ACC112 (cell line): ENCODE results near the gene OARD1.

Experiments used
- H2AFZ ChIP-seq: fragments of 200-600 bp; sonication (generic); one replicate; pipeline ENCODE4 v1.6.0; 2017; ENCODE audit warnings: antibody characterized with exemption, low read length; ENCODE audit not compliant: unreplicated experiment
- H3K27ac ChIP-seq: fragments of 200-600 bp; sonication (generic); 2 replicates; pipeline ENCODE4 v1.5.1; 2014; ENCODE audit warnings: low read depth, mild to moderate bottlenecking, antibody characterized with exemption, low read length, moderate library complexity
- H3K27me3 ChIP-seq: fragments of 200-600 bp; sonication (generic); 2 replicates; pipeline ENCODE4 v1.6.1; 2014; ENCODE audit warnings: mild to moderate bottlenecking, antibody characterized with exemption, low read length, moderate library complexity, mixed read lengths; ENCODE audit not compliant: insufficient read depth
- H3K36me3 ChIP-seq: fragments of 200-600 bp; sonication (generic); 2 replicates; pipeline ENCODE4 v1.6.1; 2016; ENCODE audit warnings: mild to moderate bottlenecking, antibody characterized with exemption, low read length, moderate library complexity, mixed read lengths; ENCODE audit not compliant: insufficient read depth
- H3K4me1 ChIP-seq: fragments of 200-600 bp; sonication (generic); one replicate; pipeline ENCODE4 v1.6.1; 2016; ENCODE audit warnings: low read length, mixed read lengths; ENCODE audit not compliant: insufficient read depth, unreplicated experiment, control insufficient read depth
- H3K4me3 ChIP-seq: fragments of 200-600 bp; sonication (generic); 2 replicates; pipeline ENCODE4 v1.5.1; 2014; ENCODE audit warnings: mild to moderate bottlenecking, low read depth, low read length
- H3K79me2 ChIP-seq: fragments of 200-600 bp; sonication (generic); one replicate; pipeline ENCODE4 v1.6.0; 2016; ENCODE audit warnings: low read length; ENCODE audit not compliant: control insufficient read depth, unreplicated experiment, insufficient read depth

Gene OARD1

DNA sequence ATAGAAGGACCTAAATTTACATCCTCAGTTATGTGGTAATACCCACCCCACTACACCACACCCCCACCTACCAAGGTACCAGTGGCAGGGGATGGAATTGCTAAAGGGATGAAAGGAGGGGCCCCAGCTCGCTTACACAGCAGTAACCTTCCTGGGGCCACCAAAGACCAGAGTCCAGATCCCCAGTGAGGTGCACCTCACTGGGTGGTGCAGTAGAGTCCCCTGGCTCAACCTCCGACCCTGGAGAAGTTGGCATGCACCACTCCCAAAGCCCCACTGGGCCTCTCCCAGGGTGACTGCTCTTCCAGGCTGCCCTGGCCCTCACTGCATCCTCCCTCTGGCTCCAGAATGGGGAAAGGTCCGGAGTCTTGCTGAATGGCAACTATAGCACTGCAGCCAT lies 34.0 kb downstream of the OARD1 start:
- Histone ChIP-seq H3K4me3 (no peak overlapping the region), H3K36me3 (no peaks in the 10 kb centered on the region), H3K4me1 (peaks cover 10% of the 10 kb centered on the region), H3K27ac (no peak overlapping the region), H3K27me3 (peaks cover 21% of the 10 kb centered on the region), H2AFZ (no peak overlapping the region), H3K79me2 (no peaks in the 10 kb centered on the region)

DNA sequence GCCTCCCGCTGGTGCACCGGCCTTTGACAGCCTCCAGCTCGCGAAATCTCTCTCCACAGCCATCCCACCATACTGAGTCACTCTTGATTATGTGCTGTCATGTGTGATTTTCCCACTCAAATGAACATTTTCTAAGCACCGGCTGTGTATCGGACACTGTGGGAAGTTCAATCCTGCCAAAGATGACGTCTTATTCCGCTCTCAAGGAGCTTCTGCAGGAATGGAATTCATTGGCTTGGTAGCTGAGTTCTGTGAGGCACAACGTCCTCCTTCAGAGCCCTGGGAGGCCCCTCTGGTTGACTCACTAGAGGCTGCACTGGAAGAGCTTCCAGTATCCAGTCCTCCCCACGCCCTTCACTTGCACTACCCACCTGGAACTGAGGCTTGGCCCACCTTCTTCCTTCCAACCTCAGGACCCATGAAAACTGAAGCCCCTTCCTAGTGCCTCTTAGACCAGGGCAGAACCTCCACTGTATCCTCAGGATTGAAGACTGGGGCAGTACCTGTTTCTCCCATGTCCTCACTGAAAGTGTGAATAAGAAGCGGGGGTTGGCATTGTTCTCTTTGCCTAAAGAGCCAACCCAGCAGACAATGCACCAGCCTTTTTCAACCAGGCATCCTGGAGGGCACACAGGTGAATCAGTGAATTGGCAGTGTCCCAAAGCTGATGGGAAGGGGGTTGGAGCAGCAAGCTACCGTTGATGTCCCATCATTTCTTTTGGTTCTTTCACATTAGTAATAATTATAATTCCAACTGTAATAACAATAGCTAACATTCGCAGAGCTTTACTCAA lies 34.9 kb downstream of the OARD1 start:
- H3K4me3 ChIP-seq = no peak overlapping the region
- H3K36me3 ChIP-seq = no peaks in the 10 kb centered on the region
- H3K27me3 ChIP-seq = peaks cover 21% of the 10 kb centered on the region
- no peak overlapping the region for H3K27ac ChIP-seq
- H3K79me2 ChIP-seq = no peaks in the 10 kb centered on the region
- no peak overlapping the region for H2AFZ ChIP-seq
- peaks cover 10% of the 10 kb centered on the region for H3K4me1 ChIP-seq

DNA sequence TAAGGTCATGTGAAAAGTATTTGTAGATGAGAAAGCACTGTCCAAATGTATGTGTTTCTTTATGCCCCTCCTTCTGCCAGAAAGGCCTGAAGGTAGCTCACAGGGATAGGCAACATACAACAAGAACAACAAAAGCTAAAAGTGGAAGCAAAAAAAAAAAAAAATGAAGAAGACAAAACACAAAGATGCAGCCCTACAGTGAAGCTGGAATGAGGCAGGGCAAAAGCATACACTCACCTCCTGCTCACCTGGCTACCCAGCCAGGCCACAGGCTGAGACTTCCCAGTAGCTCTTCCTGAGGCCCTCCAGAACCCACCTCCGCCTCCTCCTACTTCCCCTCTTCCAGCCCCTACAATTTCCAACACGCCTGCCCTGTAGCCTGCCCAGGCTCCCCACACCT lies 35.6 kb downstream of the OARD1 start:
- Histone ChIP-seq H3K4me3 (no peak overlapping the region), H3K36me3 (no peaks in the 10 kb centered on the region), H3K4me1 (peaks cover 10% of the 10 kb centered on the region), H2AFZ (no peak overlapping the region), H3K27me3 (peaks cover 21% of the 10 kb centered on the region), H3K79me2 (no peaks in the 10 kb centered on the region), H3K27ac (no peak overlapping the region)

DNA sequence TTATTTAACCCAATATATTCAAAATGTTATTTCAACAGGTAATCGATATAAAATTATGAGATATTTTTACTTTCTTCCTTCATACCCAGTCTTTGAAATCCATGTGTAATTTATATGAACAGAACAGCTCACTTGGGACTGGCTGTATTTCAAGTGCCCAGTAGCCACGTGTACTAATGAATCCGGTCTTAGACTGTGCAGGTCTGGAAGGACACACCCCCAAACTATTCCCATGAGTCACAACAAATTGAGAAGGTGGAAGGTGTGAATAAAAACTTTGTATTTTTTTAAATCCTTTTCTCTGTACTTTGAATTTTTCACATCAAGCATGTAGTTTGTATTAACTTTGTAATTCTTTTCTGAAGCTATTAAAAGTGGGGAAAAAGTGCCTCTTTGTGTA lies 36.0 kb downstream of the OARD1 start:
- Histone ChIP-seq H2AFZ (no peak overlapping the region), H3K4me3 (no peak overlapping the region), H3K36me3 (no peaks in the 10 kb centered on the region), H3K27ac (no peak overlapping the region), H3K27me3 (peaks cover 21% of the 10 kb centered on the region), H3K79me2 (no peaks in the 10 kb centered on the region), H3K4me1 (peaks cover 10% of the 10 kb centered on the region)

GRCh38 chr6:41033776-41034175 lies 38.4 kb downstream of the OARD1 start:
- no peak overlapping the region for H3K27ac ChIP-seq
- H3K4me3 ChIP-seq = no peak overlapping the region
- H3K4me1 ChIP-seq = peaks cover 1% of the 10 kb centered on the region
- no peaks in the 10 kb centered on the region for H3K36me3 ChIP-seq
- no peaks in the 10 kb centered on the region for H3K79me2 ChIP-seq
- no peak overlapping the region for H2AFZ ChIP-seq
- H3K27me3 ChIP-seq = peaks cover 21% of the 10 kb centered on the region

GRCh38 chr6:41032830-41033229 lies 39.3 kb downstream of the OARD1 start:
- Histone ChIP-seq H3K4me3 (no peak overlapping the region), H2AFZ (no peak overlapping the region), H3K79me2 (no peaks in the 10 kb centered on the region), H3K27me3 (peaks cover 13% of the 10 kb centered on the region), H3K4me1 (peaks cover 6% of the 10 kb centered on the region), H3K36me3 (no peaks in the 10 kb centered on the region), H3K27ac (no peak overlapping the region)

- H3K4me1 ChIP-seq = peaks cover 10% of the 10 kb centered on the region
- no peaks in the 10 kb centered on the region for H3K79me2 ChIP-seq
- peak overlapping the region; percentile 73 for H3K4me3 ChIP-seq
- H2AFZ ChIP-seq = peak overlapping the region; percentile 82
- H3K27me3 ChIP-seq = no peaks in the 10 kb centered on the region
- H3K36me3 ChIP-seq = no peaks in the 10 kb centered on the region
- no peak overlapping the region for H3K27ac ChIP-seq
Measured at GRCh38 chr6:41028561-41029412, 43.4 kb downstream of the OARD1 start.

DNA sequence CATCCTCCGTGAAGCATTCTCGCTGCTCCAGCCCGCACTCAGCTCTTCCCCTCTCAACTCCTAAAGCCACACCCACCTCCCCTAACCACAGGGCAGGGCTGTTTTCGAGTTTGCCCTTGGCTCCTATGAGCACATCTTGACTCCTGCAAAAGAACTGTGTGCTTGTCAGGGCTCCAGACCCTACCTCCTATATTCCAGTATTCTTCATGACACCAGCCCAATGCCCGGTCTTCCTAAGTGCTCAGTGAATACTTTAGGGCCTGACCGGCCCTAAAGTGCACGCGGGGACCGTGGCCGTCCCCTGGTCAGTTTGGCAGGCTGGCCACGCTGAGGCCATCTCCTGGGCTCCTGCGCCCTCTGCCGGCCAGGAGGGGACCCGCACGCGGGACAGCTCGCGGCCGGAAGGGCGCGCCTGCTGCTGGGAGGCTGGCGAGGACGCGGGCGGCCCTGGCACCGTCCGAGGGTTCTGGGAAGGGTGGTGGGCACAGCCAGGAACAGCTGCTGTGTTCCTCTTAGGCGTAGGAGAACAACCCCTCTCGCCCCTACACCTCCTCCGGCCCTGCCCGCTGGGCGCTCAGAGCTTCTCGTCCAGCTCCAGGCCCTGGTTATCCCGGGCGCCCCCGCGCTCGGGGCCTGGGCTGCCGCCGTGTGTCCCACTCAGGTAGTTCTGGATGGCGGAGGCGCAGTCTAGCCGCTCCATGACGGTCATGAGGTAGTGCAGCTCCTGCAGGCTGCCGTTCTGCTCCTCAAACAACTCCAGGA lies 44.2 kb downstream of the OARD1 start:
- no peaks in the 10 kb centered on the region for H3K27me3 ChIP-seq
- H3K4me3 ChIP-seq = peak overlapping the region; percentile 73
- peaks cover 10% of the 10 kb centered on the region for H3K4me1 ChIP-seq
- H3K79me2 ChIP-seq = no peaks in the 10 kb centered on the region
- H3K36me3 ChIP-seq = no peaks in the 10 kb centered on the region
- peak overlapping the region; percentile 82 for H2AFZ ChIP-seq
- H3K27ac ChIP-seq = no peak overlapping the region

GRCh38 chr6:41027241-41027640 lies 44.9 kb downstream of the OARD1 start:
- Histone ChIP-seq H3K4me1 (peaks cover 14% of the 10 kb centered on the region), H3K27me3 (no peaks in the 10 kb centered on the region), H3K79me2 (no peaks in the 10 kb centered on the region), H3K27ac (no peak overlapping the region), H2AFZ (peak overlapping the region; percentile 73), H3K36me3 (no peaks in the 10 kb centered on the region), H3K4me3 (peak overlapping the region; percentile 73)

- Histone ChIP-seq H3K4me1 (peaks cover 19% of the 10 kb centered on the region), H2AFZ (no peak overlapping the region), H3K27ac (no peak overlapping the region), H3K79me2 (no peaks in the 10 kb centered on the region), H3K36me3 (no peaks in the 10 kb centered on the region), H3K27me3 (no peaks in the 10 kb centered on the region), H3K4me3 (no peak overlapping the region)
Measured at GRCh38 chr6:41025966-41026530, 46.1 kb downstream of the OARD1 start.
